CD4-positive, alpha-beta T cell treated with Interleukin-6 for 4 hours (primary cell): ENCODE data around the gene TXN2.
"Not testable (repeated sequence)": the region's sequence is repeated elsewhere in the genome, so short reads cannot be mapped to it uniquely, and the experiment has no call there.

Source experiments
- DNase-seq: peaks from one replicate; pipeline ENCODE4 v3.0.0-alpha.2; 2020; ENCODE audit warnings: mixed read lengths

Gene TXN2

GRCh38 chr22:36425977-36426523 lies 55.4 kb downstream of the TXN2 start:
- DNase-seq: no peak

DNA sequence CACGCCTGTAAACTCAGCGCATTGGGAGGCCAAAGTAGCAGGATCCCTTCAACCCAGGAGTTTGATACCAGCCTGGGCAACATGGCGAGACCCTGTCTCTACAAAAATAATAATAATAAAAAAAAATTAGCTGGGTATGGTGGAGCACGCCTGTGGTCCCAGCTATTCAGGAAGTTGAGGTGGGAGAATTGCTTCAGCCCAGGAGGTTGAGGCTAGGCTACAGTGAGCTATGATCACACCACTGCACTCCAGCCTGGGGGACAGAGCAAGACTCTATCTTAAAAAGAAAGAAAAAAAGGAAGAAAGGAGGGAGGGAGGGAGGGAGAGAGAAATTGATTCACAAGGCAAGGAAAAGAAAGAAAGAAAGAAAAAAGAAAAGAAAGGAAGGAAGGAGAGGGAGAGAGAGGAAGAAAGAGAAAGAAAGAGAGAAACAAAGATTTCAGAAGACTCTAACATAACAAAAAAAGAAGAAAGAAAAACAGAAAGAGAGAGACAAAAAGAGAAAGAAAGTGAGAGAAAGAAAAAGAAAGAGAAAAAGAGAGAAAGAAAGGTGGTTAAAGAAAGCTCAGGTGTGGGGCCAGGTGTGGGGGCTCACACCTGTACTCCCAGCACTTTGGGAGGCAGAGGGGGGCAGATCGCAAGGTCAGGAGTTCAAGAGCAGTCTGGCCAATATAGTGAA lies 56.4 kb downstream of the TXN2 start:
- DNase-seq: no peak

- DNase-seq: not testable (repeated sequence)
Observed at GRCh38 chr22:36424466-36424865, 57.0 kb downstream of the TXN2 start.

- no peak for DNase-seq
Observed at GRCh38 chr22:36423461-36424404, 57.7 kb downstream of the TXN2 start.

DNA sequence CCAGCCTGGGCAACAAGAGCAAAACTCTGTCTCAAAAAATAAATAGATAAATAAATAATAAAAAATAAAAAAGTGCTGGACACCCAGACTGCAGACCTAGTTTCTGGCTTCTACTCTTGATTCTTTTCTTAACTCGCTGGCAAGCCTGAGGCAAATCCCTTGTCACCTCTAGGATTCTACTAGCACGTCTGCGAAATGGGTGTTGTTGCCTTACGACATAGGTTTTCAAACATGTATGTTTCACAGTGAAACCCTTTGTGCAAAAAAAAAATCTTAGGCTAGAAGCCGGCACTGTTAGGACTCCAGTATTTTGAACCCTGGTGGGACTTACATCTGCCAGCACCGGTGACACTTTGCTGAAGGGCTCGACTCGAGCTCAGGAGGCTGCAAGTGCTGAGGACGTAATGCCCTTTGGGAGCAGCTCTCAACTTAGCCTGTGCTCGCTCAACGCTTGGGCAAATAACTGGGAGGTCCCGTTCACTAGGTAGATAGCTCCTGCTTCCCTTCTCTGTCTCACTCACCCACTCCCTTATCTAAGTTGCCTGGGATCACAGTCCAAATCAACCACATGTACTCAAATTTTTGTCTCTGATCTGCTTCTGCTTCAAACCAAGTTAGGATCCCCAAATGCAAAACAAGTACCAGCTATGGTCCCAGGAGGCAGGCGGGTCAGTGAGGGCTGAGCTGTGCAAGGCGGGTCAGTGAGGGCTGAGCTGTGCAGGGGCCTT lies 59.0 kb downstream of the TXN2 start:
- no peak for DNase-seq

GRCh38 chr22:36419912-36420882 lies 61.2 kb downstream of the TXN2 start:
- DNase-seq: no peak

DNA sequence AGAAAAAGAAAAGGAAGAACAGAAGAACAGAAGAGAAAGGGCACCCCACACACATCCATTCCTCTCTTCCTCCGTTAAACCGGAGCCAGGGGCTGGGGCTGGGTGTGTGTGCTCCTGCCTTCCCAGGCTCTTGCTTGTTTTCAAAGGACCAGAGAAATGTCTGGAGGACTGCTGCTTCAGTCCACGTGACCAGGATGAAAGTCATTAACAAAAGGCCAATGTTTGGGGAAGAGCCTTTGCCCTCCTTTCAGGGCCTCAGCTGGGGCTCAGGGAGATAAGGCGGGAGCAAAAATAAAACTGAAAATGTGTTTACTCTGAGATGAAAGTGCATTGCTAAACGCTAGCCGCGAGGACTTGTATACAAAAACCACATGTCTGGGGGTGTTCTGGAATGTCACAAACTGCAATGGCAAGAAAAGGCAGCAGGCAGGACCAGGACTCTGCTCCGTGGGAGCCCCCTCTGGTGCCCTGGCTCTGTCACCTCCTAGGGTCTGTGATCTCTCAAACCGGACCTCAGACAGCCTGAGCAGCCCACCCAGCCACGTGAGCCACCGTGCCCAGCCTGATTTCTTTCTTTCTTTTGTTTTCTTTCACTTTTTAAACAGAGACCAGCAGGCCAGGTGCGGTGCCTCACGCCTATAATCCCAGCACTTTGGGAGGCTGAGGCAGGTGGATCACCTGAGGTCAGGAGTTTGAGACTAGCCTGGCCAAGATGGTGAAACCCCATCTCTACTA lies 62.1 kb downstream of the TXN2 start:
- DNase-seq: no peak

- DNase-seq: no peak
Observed at GRCh38 chr22:36417281-36417686, 64.2 kb downstream of the TXN2 start.
